ENCODE results near the gene GPR84.

Gene GPR84

GRCh38 chr12:54390668-54391551 lies 26.6 kb upstream of the GPR84 start:
- FAIRE-seq, result no peak

- no peak for FAIRE-seq
These were observed 25.9 kb upstream of the GPR84 start for GRCh38 chr12:54390176-54390667.

DNA sequence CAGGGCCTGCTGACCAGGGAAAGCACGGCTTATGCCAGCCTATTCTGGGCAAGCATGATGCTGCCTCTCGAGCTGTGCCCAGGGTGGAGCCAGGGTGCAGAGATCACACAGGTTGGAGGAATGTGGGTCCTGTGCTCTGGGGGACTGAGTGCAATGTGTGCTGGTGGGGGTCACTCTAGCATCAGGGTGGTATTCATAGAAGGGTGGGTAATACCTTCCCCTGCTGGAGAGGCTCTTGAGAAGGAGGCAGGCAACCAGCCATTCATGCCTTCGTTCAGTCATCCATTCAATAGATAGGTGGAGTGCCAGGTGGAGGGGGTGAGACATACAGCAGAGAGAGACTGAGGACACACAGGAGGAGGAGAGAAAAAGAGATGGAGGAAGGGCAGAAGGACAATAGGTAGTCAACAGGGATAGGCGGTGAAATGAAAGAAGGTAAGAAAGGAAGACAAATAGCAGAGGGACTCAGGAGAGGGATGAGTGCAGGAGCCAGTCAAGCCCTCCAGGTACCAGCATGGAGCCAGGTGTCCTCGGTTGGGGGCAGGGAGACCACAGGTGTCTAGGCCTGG lies 25.4 kb upstream of the GPR84 start:
- FAIRE-seq, result no peak

- no peak for FAIRE-seq
These were observed 24.8 kb upstream of the GPR84 start for GRCh38 chr12:54389134-54389508.

DNA sequence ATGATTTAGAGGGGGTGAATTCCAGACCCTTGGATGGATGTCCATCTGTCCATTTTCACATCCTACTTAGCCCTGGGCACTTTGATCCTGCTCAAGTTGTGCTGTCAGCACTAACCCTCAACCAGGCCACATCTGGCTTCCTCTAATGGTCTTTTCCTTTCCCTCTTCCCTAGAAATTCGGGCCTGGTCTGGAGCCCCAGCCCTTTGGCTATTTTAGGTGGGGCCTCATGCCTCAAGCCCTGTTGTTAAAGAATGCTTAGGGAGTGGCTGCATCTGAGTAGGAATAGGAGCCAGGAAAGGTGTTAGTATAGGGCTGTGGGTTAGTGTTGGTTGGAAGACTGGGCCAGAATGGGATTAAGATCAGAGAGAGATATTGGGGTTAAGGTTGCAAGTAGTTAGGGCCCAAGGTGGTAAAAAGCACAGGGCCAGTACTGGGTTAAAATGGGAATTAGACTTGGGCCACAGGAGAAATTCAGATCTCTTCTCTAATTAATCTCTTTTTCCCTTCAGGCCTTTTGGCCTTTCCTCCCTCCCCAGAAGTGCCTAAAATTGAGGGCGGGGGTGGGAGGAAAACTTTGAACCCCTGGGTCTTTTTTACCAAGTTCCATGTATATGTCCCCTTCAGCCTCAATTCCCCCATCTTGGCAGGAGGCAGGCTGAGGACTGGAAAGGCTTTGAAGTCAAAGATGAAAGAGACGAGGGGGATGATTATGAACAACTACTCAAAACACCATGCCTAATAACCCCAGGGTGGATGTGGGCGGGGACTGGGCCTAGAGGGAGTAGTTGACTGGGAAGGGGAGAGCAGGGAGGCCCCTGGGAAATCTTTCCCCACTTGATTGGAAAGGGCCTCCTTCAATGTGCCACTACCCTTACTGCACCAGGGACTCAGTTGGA lies 24.2 kb upstream of the GPR84 start:
- FAIRE-seq, result no peak

GRCh38 chr12:54387114-54387467 lies 22.8 kb upstream of the GPR84 start:
- no peak for FAIRE-seq

DNA sequence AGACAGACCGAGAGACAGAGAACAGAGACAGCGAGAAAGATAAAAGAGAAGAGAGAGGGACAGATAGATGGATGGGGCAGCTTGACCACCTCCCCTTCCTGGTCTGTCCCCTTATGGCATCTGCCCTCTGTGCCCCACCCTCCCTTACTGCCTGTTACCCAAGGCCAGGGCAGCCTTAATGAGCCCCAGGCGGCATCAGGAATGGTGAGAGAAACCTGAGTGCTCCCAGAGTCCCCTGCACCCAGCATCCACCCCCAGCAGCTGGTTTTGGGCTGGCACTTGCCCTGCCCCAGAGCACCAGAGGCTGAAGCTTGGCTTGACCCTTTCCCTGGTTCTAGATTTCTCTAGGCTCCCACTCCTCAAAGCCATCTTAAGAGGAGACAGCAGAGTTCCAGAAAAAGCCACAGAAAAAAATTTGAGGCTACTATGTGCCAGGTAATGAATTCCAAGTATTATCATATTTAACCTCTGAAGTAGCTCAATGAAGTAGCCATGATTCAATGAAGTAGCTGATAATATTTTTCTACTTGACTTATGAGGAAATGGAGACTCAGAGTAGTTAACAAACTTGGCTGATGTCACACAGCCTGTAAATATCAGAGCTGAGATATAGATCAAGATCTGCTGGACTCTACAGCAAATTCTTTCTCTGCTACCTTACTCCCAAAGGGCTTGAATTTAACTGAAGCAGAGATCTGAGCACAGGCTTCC lies 22.3 kb upstream of the GPR84 start:
- FAIRE-seq, result no peak

DNA sequence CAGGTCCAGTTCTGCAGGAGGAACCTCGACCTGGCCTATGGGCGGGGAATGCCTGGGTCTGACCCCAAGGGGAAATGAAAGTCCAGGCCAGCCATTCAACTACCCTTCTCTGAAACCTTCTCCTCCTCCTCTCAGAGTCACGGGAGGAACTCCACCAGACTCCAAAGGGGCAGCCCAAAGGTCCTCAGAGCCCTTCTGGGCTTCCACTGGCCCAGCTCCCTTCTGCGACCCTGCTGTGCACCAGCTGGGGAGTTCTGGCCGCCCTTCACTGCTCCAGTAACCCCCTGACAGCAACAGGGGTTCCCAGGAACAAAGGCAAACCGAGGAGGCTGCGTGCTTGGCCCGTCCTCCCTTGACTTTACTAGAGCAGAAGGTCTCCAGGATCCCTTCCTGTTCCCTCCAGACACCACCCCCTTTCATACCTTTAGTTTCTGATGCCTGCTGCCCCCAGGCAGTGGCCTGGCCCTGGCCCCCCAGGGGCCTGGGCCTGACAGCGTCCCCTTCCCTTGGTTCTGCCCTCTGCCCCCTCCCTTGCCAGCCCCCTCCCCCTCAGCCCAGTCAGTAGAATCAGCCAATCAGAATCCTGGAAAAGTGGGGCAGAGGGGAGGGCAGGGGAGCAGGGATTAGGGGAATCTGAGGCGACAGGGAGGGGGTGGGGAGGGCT lies 21.1 kb upstream of the GPR84 start:
- FAIRE-seq, result no peak

GRCh38 chr12:54384591-54385041 lies 20.3 kb upstream of the GPR84 start, which contains the start of gene ZNF385A:
ZNF385A (minus strand) TSS chr12:54384733; CDS start chr12:54384514, 219 bp downstream.
- no peak for FAIRE-seq

GRCh38 chr12:54383041-54383609 lies 18.8 kb upstream of the GPR84 start:
- no peak for FAIRE-seq

- FAIRE-seq, result no peak
These were observed 16.9 kb upstream of the GPR84 start for GRCh38 chr12:54381136-54381535.

GRCh38 chr12:54379398-54380201 lies 15.3 kb upstream of the GPR84 start:
- FAIRE-seq, result no peak

DNA sequence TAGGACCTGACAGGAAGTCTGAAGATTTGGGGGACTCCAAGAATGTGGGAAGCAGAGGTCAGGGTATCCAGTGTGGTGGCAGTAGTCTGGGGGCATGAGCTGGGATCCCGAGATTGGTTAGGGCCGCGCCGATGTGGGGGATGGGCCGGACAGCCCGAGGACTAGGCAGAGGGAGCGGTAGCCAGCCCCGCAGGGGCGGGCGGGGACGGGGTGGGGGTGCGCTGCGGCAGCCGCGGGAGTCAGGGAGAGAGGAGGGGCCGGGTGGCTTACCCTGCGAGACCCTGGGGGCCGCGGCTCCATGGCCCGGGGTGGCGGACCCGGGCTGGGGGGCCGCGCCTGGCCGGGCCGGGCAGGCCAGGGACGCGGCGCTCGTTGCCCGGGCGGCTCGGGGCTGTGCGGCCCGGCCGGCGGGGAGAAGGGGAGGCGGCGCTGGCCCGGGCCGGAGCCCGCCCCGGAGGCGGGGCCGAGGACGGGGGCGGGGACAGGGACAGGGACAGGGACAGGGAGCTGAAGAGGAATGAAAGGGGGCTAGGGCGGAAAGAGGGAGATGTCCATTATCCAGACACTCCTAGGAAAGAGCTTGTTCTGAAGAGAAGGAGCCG lies 14.6 kb upstream of the GPR84 start:
- no peak for FAIRE-seq

DNA sequence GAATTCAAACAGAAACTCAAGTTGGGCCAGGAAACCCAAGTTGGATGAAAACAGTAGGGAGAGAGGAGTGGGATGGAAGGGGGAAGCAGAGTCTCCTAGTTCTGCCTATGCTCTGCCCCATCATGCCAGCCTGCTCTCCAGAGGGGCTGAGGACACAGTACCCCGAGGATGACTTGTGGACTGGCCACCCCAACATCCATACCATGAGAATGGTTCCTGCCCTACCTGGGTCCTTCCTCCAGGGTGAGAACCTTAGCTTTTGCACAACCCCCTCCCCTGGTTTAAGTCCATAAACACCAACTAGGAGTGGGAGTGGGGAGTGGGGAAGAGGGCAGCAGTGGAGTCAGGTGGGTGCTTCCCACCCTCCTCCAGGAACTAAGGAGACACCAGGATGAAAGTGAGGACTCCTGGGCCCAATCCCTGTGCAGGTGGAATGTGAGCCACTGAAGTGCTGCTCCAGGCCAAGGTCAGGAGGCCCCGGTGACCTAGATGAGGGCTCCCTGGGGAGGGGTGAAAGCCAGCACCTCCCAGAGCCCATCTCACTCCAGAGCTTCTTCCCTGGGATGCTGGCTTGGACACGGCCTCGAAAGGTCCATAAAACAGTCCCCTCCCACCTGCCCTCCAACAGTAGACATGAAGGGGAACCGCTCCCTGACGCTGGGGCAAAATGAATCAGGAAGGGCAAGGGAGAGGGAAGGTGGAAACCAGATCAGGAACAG lies 13.7 kb upstream of the GPR84 start:
- no peak for FAIRE-seq

GRCh38 chr12:54377007-54377406 lies 12.7 kb upstream of the GPR84 start:
- FAIRE-seq, result no peak

GRCh38 chr12:54376596-54376995 lies 12.3 kb upstream of the GPR84 start:
- FAIRE-seq, result no peak

DNA sequence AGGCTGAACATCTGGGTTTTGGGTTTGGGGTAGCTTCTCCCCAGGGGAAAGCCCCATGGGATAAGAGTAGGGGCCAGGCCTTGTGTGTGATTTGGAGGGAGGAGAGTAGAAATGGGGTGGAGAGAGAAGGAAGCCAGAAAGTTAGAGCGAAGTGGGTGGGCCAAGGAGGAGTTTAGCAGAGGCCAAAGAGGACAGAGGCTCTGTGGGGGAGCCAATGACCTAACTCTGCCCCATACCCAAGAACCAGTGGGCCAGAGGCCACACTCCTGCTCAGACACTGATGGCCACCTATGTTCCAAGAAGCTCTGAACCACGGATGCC lies 10.9 kb upstream of the GPR84 start:
- no peak for FAIRE-seq

GRCh38 chr12:54374562-54375258 lies 10.4 kb upstream of the GPR84 start:
- FAIRE-seq, result no peak

All from A204.1 (cell line).